H1 (cell line): ENCODE measurements around the gene CEP78. TPM values are rescaled to one million over a fixed set of nuclear protein-coding genes. Genes with fewer than 3 reads are reported as not detected.

Source experiments
- BCL11A ChIP-seq, 2 experiments: IDR thresholded peaks; one replicate each; pipeline ENCODE4 v1.6.1; 2011; ENCODE audit warnings: low read depth in 2 of 2, low read length in 2 of 2, mild to moderate bottlenecking in 2 of 2
- CREB1 ChIP-seq: IDR thresholded peaks from 2 replicates; pipeline ENCODE4 v1.6.1; 2012; ENCODE audit warnings: inconsistent platforms
- EZH2 ChIP-seq: fragments of 200-600 bp; sonication (generic); IDR thresholded peaks from 2 replicates; pipeline ENCODE4 v1.7.1; 2012; ENCODE audit warnings: low read depth, mild to moderate bottlenecking, moderate library complexity, low read length, inconsistent platforms; ENCODE audit not compliant: severe bottlenecking
- RNF2 ChIP-seq: fragments of 200-900, 300-1000 bp; sonication (generic); IDR thresholded peaks from 2 replicates; pipeline ENCODE4 v1.7.1; 2016; ENCODE audit warnings: borderline replicate concordance, low read depth, mild to moderate bottlenecking, antibody characterized with exemption, low read length; ENCODE audit not compliant: poor library complexity, severe bottlenecking; ENCODE audit errors: missing control alignments
- TEAD4 ChIP-seq: IDR thresholded peaks from 2 replicates; pipeline ENCODE4 v1.6.1; 2012; ENCODE audit warnings: low read depth, low read length, inconsistent platforms, mixed read lengths
- polyA plus RNA-seq, 7 experiments: library from polyadenylated mRNA; depleted of rRNA in 3 of 7; stranded (reverse) in 5 of 7; unstranded in 2 of 7; fragments of >200 nt in 5 of 7; fragments of 200-250 nt in 2 of 7; gene quantifications; 1 replicate in 5 of 7; 2 replicates in 1 of 7; 4 replicates in 1 of 7; pipeline versions ENCODE4 v1.2.1 to v1.2.3, GENCODE V29; 2011 to 2013; ENCODE audit warnings: missing spikeins in 2 of 7, mixed read lengths in 2 of 7
- total RNA-seq: library from RNA; stranded (reverse); fragmentation: NEBNext Ultra II Directional; extraction: Animal tissue kit (Norgen Biotek cat#: 25700); gene quantifications from 2 replicates; pipeline ENCODE4 v1.2.1, GENCODE V29; 2021
- TF ChIP-seq, protein P1 (sequence below), 3 experiments: IDR thresholded peaks; 1 replicate in 2 of 3; 2 replicates in 1 of 3; pipeline versions ENCODE4 v1.5.1 to v1.6.1; 2011; ENCODE audit warnings: low read length in 3 of 3, mild to moderate bottlenecking in 3 of 3, inconsistent platforms in 2 of 3, low read depth in 1 of 3, moderate library complexity in 1 of 3; ENCODE audit not compliant: insufficient read depth in 1 of 3; ENCODE audit errors: control extremely low read depth in 1 of 3

CEP78 gene
- total and polyA plus RNA-seq, 2 of the 8 experiments (the other 6 are each of a cell fraction or from before 2014, with no cell fraction given), result 10.3 to 40.9 TPM

GRCh38 chr9:78215706-78216105 lies 20.2 kb upstream of the CEP78 start (continued):
- no peak for TF ChIP-seq BCL11A (IDR thresholded peaks at IDR 0.05; ENCODE audit: low read depth in 2 of 2, low read length in 2 of 2)
- no peak for TF ChIP-seq TEAD4
- TF ChIP-seq CREB1, result no peak
- no peak for TF ChIP-seq RNF2
- TF ChIP-seq, protein P1, sequence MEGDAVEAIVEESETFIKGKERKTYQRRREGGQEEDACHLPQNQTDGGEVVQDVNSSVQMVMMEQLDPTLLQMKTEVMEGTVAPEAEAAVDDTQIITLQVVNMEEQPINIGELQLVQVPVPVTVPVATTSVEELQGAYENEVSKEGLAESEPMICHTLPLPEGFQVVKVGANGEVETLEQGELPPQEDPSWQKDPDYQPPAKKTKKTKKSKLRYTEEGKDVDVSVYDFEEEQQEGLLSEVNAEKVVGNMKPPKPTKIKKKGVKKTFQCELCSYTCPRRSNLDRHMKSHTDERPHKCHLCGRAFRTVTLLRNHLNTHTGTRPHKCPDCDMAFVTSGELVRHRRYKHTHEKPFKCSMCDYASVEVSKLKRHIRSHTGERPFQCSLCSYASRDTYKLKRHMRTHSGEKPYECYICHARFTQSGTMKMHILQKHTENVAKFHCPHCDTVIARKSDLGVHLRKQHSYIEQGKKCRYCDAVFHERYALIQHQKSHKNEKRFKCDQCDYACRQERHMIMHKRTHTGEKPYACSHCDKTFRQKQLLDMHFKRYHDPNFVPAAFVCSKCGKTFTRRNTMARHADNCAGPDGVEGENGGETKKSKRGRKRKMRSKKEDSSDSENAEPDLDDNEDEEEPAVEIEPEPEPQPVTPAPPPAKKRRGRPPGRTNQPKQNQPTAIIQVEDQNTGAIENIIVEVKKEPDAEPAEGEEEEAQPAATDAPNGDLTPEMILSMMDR (IDR thresholded peaks at IDR 0.05; ENCODE audit: control extremely low read depth in 1 of 3, insufficient read depth in 1 of 3, low read depth in 1 of 3, low read length in 3 of 3), result no peak
- TF ChIP-seq EZH2, result no peak
